Neural cell (in vitro differentiated cells): Measurements from ENCODE around the gene TSSK1B. TPM values are rescaled to one million over a fixed set of nuclear protein-coding genes. Genes with fewer than 3 reads are reported as not detected.

Source experiments
- H2AFZ ChIP-seq: fragments of 200-600, 300-800 bp; sonication (generic), shearing (Covaris generic); 2 replicates; pipeline ENCODE4 v1.6.0; 2014; ENCODE audit warnings: low read depth, mild to moderate bottlenecking, antibody characterized with exemption, low read length, moderate library complexity
- H3F3A ChIP-seq: fragments of 200-600 bp; shearing (Covaris generic); 2 replicates; pipeline ENCODE4 v1.6.1; 2016; ENCODE audit warnings: mild to moderate bottlenecking, moderate library complexity, mixed read lengths, antibody characterized with exemption, low read length; ENCODE audit not compliant: insufficient read depth, poor library complexity, severe bottlenecking
- H3K27ac ChIP-seq: fragments of 200-600, 300-800 bp; sonication (generic), shearing (Covaris generic); 2 replicates; pipeline ENCODE4 v1.5.1; 2014; ENCODE audit warnings: mild to moderate bottlenecking, low read length, moderate library complexity
- H3K27me3 ChIP-seq: fragments of 300-800, 200-600 bp; sonication (generic), shearing (Covaris generic); 2 replicates; pipeline ENCODE4 v1.6.0; 2014; ENCODE audit warnings: mild to moderate bottlenecking, low read depth, low read length, moderate library complexity; ENCODE audit not compliant: insufficient read depth
- H3K36me3 ChIP-seq: fragments of 300-800, 200-600 bp; sonication (generic), shearing (Covaris generic); 2 replicates; pipeline ENCODE4 v1.5.1; 2014; ENCODE audit warnings: mild to moderate bottlenecking, antibody characterized with exemption, low read length, moderate library complexity; ENCODE audit not compliant: insufficient read depth
- H3K4me2 ChIP-seq: fragments of 300-800, 200-600 bp; sonication (generic), shearing (Covaris generic); 2 replicates; pipeline ENCODE4 v1.6.0; 2014; ENCODE audit warnings: mild to moderate bottlenecking, low read length
- H3K4me3 ChIP-seq: fragments of 300-800, 200-600 bp; sonication (generic), shearing (Covaris generic); 2 replicates; pipeline ENCODE4 v1.5.1; 2014; ENCODE audit warnings: mild to moderate bottlenecking, low read length, moderate library complexity
- H3K79me2 ChIP-seq: fragments of 200-600 bp; shearing (Covaris generic); replicated peaks from 2 replicates; pipeline ENCODE4 v1.6.0; 2014; ENCODE audit warnings: mild to moderate bottlenecking, low read length, moderate library complexity; ENCODE audit not compliant: insufficient read depth
- H3K9ac ChIP-seq: fragments of 300-800, 200-600 bp; sonication (generic), shearing (Covaris generic); 2 replicates; pipeline ENCODE4 v1.6.1; 2016; ENCODE audit warnings: mild to moderate bottlenecking, low read length, mixed read lengths
- H3K9me2 ChIP-seq: fragments of 200-600 bp; shearing (Covaris generic); 2 replicates; pipeline ENCODE4 v1.6.1; 2016; ENCODE audit warnings: mild to moderate bottlenecking, low read length, mixed read lengths; ENCODE audit not compliant: insufficient read depth
- H3K9me3 ChIP-seq: fragments of 200-600, 300-800 bp; sonication (generic), shearing (Covaris generic); 2 replicates; pipeline ENCODE4 v1.6.1; 2016; ENCODE audit warnings: mild to moderate bottlenecking, mixed run types, low read length, moderate library complexity, mixed read lengths
- H4K20me1 ChIP-seq: fragments of 200-600 bp; shearing (Covaris generic); 2 replicates; pipeline ENCODE4 v1.6.1; 2016; ENCODE audit warnings: mild to moderate bottlenecking, mixed run types; ENCODE audit not compliant: insufficient read depth
- EP300 ChIP-seq: fragments of 450-650 bp; conservative IDR thresholded peaks from 2 replicates; pipeline ENCODE4 v1.6.1; 2014; ENCODE audit warnings: antibody characterized with exemption, mild to moderate bottlenecking, moderate library complexity; ENCODE audit not compliant: poor library complexity, severe bottlenecking
- EZH2 ChIP-seq: fragments of 200-600, 300-800 bp; shearing (Covaris generic), sonication (generic); IDR thresholded peaks from 2 replicates; pipeline ENCODE4 v1.6.1; 2014; ENCODE audit warnings: antibody characterized with exemption, low read length, borderline replicate concordance, mild to moderate bottlenecking; ENCODE audit not compliant: insufficient read depth, poor library complexity, severe bottlenecking
- MXI1 ChIP-seq: fragments of 450-650 bp; conservative IDR thresholded peaks from 2 replicates; pipeline ENCODE4 v1.6.1; 2014; ENCODE audit warnings: antibody characterized with exemption, mild to moderate bottlenecking; ENCODE audit not compliant: poor library complexity, severe bottlenecking
- POLR2AphosphoS5 ChIP-seq: IDR thresholded peaks from 2 replicates; pipeline ENCODE4 v1.6.1; 2012
- RAD21 ChIP-seq: fragments of 450-650 bp; conservative IDR thresholded peaks from 2 replicates; pipeline ENCODE4 v1.6.1; 2014; ENCODE audit warnings: antibody characterized with exemption, mild to moderate bottlenecking, moderate library complexity
- REST ChIP-seq: IDR thresholded peaks from 2 replicates; pipeline ENCODE4 v1.6.1; 2012; ENCODE audit warnings: borderline replicate concordance
- SMC3 ChIP-seq: fragments of 450-650 bp; conservative IDR thresholded peaks from 2 replicates; pipeline ENCODE4 v1.6.1; 2014; ENCODE audit warnings: antibody characterized with exemption, mild to moderate bottlenecking, moderate library complexity; ENCODE audit not compliant: poor library complexity
- TAF1 ChIP-seq: IDR thresholded peaks from 2 replicates; pipeline ENCODE4 v1.6.1; 2012; ENCODE audit warnings: low read depth
- polyA plus RNA-seq: library from polyadenylated mRNA; depleted of rRNA; stranded (reverse); fragments of >200 nt; gene quantifications from 2 replicates; pipeline ENCODE4 v1.2.3, GENCODE V29; 2014
- TF ChIP-seq, protein P1 (sequence below): fragments of 450-650 bp; IDR thresholded peaks from 2 replicates; pipeline ENCODE4 v1.5.1; 2014; ENCODE audit warnings: antibody characterized with exemption, mild to moderate bottlenecking, moderate library complexity; ENCODE audit not compliant: poor library complexity, severe bottlenecking

TSSK1B gene
- polyA plus RNA-seq, 1 donor from 2014 or later: not detected

DNA sequence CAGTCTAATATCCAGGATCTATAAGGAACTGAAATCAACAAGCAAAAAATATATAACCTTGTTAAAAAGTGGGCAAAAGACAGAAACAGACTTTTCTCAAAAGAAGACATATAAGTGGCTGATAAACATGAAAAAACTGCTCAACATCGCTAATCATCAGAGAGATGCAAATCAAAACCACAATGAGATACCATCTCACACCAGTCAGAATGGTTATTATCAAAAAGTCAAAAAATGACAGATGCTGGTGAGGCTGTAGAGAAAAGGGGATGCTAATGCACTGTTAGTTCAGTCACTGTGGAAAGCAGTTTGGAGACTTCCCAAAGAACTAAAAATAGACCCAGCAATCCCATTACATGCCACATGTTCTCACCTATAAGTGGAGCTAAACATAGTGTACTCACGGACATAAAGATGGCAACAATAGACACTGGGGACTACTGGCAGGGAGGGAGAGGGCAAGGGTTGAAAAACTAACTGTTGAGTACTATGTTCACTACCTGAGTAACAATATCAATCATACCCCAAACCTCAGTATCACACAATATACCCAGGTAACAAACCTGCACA, 11.7 kb upstream of the TSSK1B start:
- Histone ChIP-seq H3K27me3 (no peaks in the 10 kb centered on the region), H3K9me3 (no peaks in the 10 kb centered on the region), H3K4me3 (no peak overlapping the region), H2AFZ (no peak overlapping the region), H3K79me2 (no peaks in the 10 kb centered on the region), H3K9me2 (no peaks in the 10 kb centered on the region), H3K36me3 (no peaks in the 10 kb centered on the region), H3K4me2 (no peak overlapping the region), H3K27ac (no peak overlapping the region), H3F3A (no peaks in the 10 kb centered on the region), H4K20me1 (no peaks in the 10 kb centered on the region), H3K9ac (no peak overlapping the region)
- no peak for TF ChIP-seq POLR2AphosphoS5
- no peak for TF ChIP-seq SMC3
- TF ChIP-seq, protein P1, sequence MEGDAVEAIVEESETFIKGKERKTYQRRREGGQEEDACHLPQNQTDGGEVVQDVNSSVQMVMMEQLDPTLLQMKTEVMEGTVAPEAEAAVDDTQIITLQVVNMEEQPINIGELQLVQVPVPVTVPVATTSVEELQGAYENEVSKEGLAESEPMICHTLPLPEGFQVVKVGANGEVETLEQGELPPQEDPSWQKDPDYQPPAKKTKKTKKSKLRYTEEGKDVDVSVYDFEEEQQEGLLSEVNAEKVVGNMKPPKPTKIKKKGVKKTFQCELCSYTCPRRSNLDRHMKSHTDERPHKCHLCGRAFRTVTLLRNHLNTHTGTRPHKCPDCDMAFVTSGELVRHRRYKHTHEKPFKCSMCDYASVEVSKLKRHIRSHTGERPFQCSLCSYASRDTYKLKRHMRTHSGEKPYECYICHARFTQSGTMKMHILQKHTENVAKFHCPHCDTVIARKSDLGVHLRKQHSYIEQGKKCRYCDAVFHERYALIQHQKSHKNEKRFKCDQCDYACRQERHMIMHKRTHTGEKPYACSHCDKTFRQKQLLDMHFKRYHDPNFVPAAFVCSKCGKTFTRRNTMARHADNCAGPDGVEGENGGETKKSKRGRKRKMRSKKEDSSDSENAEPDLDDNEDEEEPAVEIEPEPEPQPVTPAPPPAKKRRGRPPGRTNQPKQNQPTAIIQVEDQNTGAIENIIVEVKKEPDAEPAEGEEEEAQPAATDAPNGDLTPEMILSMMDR: no peak
- TF ChIP-seq EP300: no peak
- no peak for TF ChIP-seq REST
- TF ChIP-seq MXI1: no peak
- TF ChIP-seq EZH2: no peak
- TF ChIP-seq TAF1: no peak
- no peak for TF ChIP-seq RAD21

GRCh38 chr5:113437111-113437510, 2.3 kb upstream of the TSSK1B start:
- Histone ChIP-seq H3K4me2 (no peak overlapping the region), H3K4me3 (no peak overlapping the region), H3K27ac (no peak overlapping the region), H3F3A (no peaks in the 10 kb centered on the region), H2AFZ (no peak overlapping the region), H3K36me3 (no peaks in the 10 kb centered on the region), H3K27me3 (no peaks in the 10 kb centered on the region), H3K9me3 (no peaks in the 10 kb centered on the region), H4K20me1 (no peaks in the 10 kb centered on the region), H3K79me2 (no peaks in the 10 kb centered on the region), H3K9ac (no peak overlapping the region), H3K9me2 (no peaks in the 10 kb centered on the region)
- TF ChIP-seq MXI1 (no peak), EP300 (no peak), RAD21 (no peak), REST (no peak), SMC3 (no peak), TAF1 (no peak), EZH2 (no peak), POLR2AphosphoS5 (no peak)
- TF ChIP-seq, protein P1: no peak
